Smooth muscle cell of the pulmonary artery (primary cell): ENCODE results near the gene KBTBD7. TPM values are rescaled to one million over a fixed set of nuclear protein-coding genes. Genes with fewer than 3 reads are reported as not detected.

Experiments used
- total RNA-seq: library from RNA; depleted of rRNA; stranded (reverse); fragments of >200 nt; gene quantifications from 2 replicates; pipeline ENCODE4 v1.2.3, GENCODE V29; 2014

Gene KBTBD7
- total RNA-seq: 7.8 and 10.6 TPM in 2 replicates

GRCh38 chr13:41193919-41194824 is at the start of gene KBTBD7:
TSS of gene KBTBD7 (minus strand) at chr13:41194569. CDS start at chr13:41194257, 312 bp downstream.

Other genes starting within 250 kb of the KBTBD7 start
- 31.9 and 45.2 TPM in 2 replicates for gene ELF1, start 175.3 kb downstream of the KBTBD7 start, total RNA-seq
- 5.8 and 6.7 TPM in 2 replicates for gene WBP4, start 133.1 kb downstream of the KBTBD7 start, total RNA-seq
- 10.5 and 13.9 TPM in 2 replicates for gene KBTBD6, start 61.8 kb downstream of the KBTBD7 start, total RNA-seq
- gene MTRF1, start 69.0 kb upstream of the KBTBD7 start, total RNA-seq: 8.2 and 9.9 TPM in 2 replicates
- gene NAA16, start 116.7 kb upstream of the KBTBD7 start, total RNA-seq: 7.2 and 7.5 TPM in 2 replicates